WERI-Rb-1 (cell line): Measurements from ENCODE around the gene SLC18A3.

Experiments used
- DNase-seq: peaks from one replicate; pipeline ENCODE4 v3.0.0-alpha.2; 2020
- H3K27ac ChIP-seq: fragments of 250-450 bp; sonication (Bioruptor Pico); 2 replicates; pipeline ENCODE4 v1.5.1; 2020; ENCODE audit warnings: mild to moderate bottlenecking, moderate library complexity
- H3K27me3 ChIP-seq: fragments of 250-450 bp; sonication (Bioruptor Pico); 2 replicates; pipeline ENCODE4 v1.5.1; 2021; ENCODE audit warnings: mild to moderate bottlenecking, low read depth, moderate library complexity; ENCODE audit not compliant: insufficient read depth, severe bottlenecking
- H3K36me3 ChIP-seq: fragments of 250-450 bp; sonication (Bioruptor Pico); 2 replicates; pipeline ENCODE4 v1.5.1; 2020; ENCODE audit warnings: mild to moderate bottlenecking, moderate library complexity
- H3K4me3 ChIP-seq: 2 replicates; pipeline ENCODE4 v1.5.1; 2011; ENCODE audit warnings: low read depth, mild to moderate bottlenecking, control low read depth, low read length
- H3K9me3 ChIP-seq: fragments of 250-450 bp; sonication (Bioruptor Pico); 2 replicates; pipeline ENCODE4 v1.5.1; 2021; ENCODE audit warnings: mild to moderate bottlenecking, moderate library complexity; ENCODE audit not compliant: severe bottlenecking
- TF ChIP-seq, protein P1 (sequence below): IDR thresholded peaks from 2 replicates; pipeline ENCODE4 v1.5.1; 2011; ENCODE audit warnings: low read depth, mild to moderate bottlenecking, control low read depth, inconsistent platforms, low read length

SLC18A3 gene

DNA sequence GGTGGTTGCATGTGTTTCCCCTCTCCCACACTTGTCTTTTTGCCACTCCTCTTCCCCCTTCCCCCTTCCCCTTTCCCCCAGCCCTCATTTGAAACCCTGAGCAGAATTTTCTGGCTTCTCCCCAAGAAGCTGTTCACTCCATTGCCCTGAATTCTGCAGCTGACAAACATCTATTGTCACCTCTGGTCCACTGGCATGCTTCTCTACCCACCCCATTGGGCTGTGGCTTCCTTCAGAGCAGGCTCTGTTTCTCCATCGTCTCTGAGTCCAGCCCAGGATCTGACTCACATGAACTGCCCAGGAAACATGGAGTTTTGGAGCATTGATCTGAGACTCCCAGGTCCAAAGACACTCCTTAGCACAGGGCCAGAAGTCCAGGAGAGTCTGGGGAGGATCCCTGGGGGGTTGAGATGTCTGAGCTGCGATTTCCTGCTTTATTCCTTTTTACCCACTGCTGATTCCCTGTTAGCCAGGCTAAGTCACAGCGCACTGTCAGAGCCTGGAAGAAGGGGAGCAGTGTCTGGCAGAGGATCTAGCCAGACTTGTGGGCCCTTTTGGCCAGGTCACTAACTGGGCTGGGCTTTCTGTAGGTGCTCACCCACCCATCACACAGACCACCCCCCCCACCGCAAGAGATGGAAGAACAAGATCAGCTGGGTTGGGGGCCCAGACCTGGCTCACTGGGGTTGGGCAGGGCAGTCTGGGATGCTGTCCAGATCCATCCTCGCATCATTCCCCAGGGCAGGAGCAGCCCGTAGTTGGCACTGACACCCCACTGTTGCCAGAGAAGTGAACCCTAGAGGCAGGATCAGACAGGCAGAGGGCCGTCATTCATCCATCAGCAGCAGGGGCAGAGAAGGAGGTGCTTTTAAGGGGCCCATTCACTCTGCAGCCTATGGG, 7.3 kb downstream of the SLC18A3 start:
- no peak overlapping the region for H3K4me3 ChIP-seq
- no peaks in the 10 kb centered on the region for H3K27me3 ChIP-seq
- H3K9me3 ChIP-seq: no peaks in the 10 kb centered on the region
- H3K27ac ChIP-seq: no peak overlapping the region
- DNase-seq: no peak
- H3K36me3 ChIP-seq: no peaks in the 10 kb centered on the region
- TF ChIP-seq, protein P1, sequence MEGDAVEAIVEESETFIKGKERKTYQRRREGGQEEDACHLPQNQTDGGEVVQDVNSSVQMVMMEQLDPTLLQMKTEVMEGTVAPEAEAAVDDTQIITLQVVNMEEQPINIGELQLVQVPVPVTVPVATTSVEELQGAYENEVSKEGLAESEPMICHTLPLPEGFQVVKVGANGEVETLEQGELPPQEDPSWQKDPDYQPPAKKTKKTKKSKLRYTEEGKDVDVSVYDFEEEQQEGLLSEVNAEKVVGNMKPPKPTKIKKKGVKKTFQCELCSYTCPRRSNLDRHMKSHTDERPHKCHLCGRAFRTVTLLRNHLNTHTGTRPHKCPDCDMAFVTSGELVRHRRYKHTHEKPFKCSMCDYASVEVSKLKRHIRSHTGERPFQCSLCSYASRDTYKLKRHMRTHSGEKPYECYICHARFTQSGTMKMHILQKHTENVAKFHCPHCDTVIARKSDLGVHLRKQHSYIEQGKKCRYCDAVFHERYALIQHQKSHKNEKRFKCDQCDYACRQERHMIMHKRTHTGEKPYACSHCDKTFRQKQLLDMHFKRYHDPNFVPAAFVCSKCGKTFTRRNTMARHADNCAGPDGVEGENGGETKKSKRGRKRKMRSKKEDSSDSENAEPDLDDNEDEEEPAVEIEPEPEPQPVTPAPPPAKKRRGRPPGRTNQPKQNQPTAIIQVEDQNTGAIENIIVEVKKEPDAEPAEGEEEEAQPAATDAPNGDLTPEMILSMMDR: no peak

DNA sequence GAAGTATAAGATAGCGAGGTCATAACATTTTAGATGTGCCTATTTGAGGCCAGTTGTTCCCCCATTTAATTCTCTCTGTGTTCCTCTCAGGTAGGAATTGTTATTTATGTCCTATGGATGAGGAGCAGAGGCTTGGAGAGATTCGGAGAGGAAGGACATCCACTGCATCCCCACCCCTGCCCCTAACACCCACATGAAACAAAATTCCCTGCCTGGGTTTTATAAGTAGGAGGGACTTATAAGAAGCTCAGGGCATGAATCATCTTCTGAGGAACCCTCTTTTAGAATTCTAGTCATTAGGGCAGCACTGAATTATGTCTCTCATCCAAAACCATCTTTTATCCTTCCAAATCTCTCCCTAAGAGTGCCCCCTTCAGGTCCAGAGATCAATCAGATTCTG, 8.7 kb downstream of the SLC18A3 start:
- Histone ChIP-seq H3K9me3 (no peaks in the 10 kb centered on the region), H3K4me3 (no peak overlapping the region), H3K27me3 (no peaks in the 10 kb centered on the region), H3K36me3 (no peaks in the 10 kb centered on the region), H3K27ac (no peak overlapping the region)
- TF ChIP-seq, protein P1: no peak
- DNase-seq: no peak

DNA sequence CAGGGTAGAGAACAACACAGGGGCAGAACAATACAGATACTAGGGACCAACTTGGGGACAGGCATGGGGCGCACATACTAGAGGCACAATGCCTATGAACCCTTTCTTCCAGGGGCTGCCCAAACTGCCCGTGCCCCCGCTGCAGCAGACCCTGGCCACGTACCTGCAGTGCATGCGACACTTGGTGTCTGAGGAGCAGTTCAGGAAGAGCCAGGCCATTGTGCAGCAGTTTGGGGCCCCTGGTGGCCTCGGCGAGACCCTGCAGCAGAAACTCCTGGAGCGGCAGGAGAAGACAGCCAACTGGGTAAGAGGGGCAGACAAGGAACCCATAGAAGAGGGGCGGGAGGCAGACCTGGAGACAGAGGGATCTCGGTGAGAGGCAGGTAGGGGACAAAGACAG, 9.5 kb downstream of the SLC18A3 start:
- no peak for DNase-seq
- Histone ChIP-seq H3K9me3 (no peaks in the 10 kb centered on the region), H3K4me3 (no peak overlapping the region), H3K36me3 (no peaks in the 10 kb centered on the region), H3K27me3 (no peaks in the 10 kb centered on the region), H3K27ac (peak overlapping the region; percentile 86)
- TF ChIP-seq, protein P1: no peak

DNA sequence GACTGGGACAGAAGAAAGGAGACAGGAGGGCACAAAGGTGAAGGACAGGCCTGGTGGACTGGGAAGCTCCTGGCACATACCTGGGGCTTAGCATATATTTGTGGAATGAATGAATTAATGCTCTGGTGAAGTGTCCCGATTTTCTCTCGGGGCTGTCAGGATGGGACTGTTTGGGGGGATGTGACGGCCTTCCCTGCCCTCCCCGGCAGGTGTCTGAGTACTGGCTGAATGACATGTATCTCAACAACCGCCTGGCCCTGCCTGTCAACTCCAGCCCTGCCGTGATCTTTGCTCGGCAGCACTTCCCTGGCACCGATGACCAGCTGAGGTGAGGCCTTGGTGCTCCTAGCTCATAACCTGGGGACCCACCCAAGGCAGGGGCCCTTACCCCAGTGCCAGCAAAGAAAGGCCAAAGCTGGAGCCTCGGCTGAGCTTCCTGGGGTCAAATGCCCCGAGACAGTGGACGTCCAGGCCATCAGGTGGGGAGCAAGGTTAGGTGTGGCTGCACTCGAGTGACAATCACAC, 10.2 kb downstream of the SLC18A3 start:
- Histone ChIP-seq H3K27me3 (no peaks in the 10 kb centered on the region), H3K27ac (peak overlapping the region; percentile 86), H3K36me3 (no peaks in the 10 kb centered on the region), H3K4me3 (no peak overlapping the region), H3K9me3 (no peaks in the 10 kb centered on the region)
- TF ChIP-seq, protein P1: no peak
- no peak for DNase-seq

DNA sequence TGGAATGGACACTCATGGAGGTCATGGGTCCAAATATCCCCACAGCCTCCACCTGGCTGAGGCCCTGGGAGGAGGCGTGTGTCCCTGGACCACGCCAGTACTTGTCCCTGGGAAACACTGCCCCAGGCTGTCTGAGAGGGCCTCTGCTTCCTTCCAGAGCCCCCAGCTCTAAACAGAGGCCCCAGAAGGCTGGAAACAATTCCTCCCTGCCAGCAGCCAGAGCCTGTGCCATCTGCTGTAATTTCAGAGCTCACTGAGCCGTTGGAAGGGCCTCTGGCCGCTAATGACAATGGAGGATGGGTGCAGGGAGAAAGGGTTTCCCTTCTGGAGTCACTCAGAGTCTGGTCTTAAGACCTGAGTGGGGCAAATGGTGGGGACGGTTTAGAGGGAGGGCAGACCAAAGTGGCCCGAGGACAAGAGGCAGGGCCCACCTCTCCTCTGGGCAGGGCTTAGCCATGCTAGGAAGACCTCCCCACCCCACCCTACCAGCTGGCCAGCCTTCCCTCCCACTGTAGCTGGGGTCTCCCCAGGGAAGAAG, 10.8 kb downstream of the SLC18A3 start:
- H3K36me3 ChIP-seq: no peaks in the 10 kb centered on the region
- no peak overlapping the region for H3K4me3 ChIP-seq
- no peaks in the 10 kb centered on the region for H3K27me3 ChIP-seq
- TF ChIP-seq, protein P1: no peak
- peak overlapping the region; percentile 86 for H3K27ac ChIP-seq
- no peaks in the 10 kb centered on the region for H3K9me3 ChIP-seq
- peak; percentile 61 for DNase-seq
